ENCODE measurements around the gene HOXA10.

The HOXA10 gene

DNA sequence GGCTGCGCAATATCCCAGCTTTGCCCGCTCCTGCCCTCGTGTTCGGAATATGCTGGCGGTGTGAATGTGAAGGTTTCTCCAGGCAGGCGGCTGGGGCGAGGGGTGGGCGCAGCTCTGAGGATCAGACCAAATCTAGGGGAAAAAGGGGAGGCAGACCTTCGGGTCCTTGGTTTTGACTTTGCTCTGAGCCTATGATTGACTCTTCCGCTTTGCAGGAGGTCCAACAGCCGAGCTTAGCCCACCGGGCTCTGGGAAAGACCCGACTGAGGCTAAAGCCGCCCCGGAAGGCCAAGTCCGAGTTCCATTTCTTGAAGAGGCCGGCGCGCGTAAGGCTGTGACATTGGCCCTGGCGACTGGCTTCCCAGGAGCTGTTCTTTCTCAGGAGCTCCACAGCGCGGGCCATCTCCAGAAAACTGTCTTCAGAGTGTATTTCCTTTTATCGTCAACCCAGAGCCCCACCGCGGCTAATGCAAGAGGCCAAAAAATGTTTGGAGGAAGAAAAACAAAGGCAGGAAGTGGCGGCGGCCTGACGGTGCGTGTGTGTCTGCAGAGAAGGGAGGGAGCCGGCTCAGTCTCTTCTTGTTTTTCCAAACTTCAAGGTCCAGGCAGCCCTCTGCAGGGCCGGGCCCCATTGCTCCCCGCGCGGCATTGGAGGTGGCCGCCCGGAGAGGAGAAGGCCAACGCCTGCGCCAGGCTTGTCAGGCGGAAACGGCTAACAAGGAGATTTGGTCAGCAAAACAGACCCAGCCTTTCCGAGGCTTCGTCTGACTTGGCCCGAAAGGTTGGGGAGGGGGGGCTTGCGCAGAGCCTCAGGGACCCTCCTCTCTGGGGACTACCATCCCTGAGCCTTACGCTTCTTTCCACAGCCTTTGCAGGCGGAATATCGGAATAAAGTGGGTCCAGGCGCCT, 14.5 kb upstream of the HOXA10 start:
- TF ChIP-seq, protein P1, sequence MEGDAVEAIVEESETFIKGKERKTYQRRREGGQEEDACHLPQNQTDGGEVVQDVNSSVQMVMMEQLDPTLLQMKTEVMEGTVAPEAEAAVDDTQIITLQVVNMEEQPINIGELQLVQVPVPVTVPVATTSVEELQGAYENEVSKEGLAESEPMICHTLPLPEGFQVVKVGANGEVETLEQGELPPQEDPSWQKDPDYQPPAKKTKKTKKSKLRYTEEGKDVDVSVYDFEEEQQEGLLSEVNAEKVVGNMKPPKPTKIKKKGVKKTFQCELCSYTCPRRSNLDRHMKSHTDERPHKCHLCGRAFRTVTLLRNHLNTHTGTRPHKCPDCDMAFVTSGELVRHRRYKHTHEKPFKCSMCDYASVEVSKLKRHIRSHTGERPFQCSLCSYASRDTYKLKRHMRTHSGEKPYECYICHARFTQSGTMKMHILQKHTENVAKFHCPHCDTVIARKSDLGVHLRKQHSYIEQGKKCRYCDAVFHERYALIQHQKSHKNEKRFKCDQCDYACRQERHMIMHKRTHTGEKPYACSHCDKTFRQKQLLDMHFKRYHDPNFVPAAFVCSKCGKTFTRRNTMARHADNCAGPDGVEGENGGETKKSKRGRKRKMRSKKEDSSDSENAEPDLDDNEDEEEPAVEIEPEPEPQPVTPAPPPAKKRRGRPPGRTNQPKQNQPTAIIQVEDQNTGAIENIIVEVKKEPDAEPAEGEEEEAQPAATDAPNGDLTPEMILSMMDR (IDR thresholded peaks at IDR 0.05; ENCODE audit: extremely low read depth, missing control alignments) = no peak
- DNase-seq (ENCODE audit: low spot score) = no peak

DNA sequence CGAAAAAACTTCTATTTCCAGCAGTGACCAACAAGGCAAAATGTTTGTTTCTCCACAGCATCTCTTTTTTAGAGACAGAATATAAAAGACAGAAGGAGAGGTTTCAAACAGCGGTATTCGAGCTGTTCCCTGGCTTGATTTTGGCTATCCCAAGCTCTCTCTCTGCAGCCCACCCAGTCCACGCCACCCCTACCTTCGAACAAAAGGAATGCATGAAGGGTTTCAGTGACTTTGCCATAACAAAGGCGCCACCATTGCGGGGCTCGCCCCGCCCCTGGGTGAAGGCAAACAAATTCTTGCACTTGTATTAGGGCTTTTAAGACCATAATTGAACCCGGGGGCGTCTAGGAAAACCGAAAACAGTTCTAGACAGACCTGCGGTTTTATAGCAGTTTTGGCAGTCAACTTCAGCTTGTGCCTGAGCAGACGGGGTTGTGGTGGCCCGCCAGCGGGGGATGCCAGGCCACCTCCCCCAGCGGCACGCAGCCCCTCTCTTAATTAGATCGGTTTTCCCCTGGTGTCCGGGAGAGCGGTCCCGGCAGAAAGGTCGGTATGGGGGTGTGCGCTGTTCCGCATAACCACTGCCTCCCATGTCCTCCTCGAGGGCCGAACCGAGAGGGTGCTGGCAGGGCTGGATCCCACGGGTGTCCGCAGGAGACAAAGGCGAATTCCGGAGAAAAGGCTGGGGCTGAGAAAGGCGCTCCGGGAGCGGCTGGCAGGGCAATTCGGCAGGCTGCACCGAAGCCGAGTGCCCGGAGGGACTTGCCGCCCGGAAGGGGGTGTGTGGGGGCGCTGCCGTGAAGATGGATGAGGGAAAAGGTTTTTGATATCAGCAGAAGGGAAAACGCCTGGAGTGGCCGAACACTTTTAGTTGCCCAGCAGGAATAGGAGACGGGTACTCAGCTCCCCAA, 13.6 kb upstream of the HOXA10 start:
- no peak for DNase-seq (ENCODE audit: low spot score)

DNA sequence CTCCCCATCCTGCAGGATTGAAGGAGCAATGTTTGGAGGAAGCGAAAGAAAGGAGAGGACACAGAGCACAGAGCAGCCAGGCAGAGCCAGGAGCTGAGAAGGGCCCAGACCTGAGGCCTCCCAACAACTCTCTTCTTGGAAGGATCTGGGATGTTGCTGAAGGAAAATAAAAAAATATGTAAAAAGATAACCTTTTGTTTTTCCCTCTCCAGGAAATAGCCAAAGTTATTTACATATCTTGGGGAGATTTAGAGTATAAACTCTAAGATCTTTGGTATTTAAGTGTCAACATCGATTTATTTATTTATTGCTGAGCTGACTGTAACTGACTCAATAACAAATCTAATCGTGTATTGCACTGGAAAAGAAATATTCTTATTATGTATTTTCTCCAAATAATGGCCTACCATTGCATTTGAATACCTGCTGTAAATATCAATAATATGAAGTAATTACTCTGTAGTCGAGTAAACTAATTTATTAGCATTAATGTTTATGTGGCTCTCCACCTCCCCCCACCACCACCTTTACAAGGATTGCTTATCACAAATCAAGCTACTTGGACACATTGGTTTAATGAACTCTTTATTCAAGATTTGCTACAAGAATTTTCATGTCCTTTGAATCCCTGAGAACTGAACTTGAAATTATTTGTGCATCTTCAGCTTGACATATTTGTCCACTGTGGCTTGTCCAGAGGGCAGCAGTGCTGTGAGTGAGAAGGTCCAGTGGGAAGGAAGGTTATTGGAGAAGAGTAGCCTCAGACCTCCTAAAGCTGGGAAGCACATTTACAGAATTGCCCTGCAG, 12.8 kb upstream of the HOXA10 start:
- TF ChIP-seq, protein P1 (IDR thresholded peaks at IDR 0.05; ENCODE audit: extremely low read depth, missing control alignments) = no peak
- no peak for DNase-seq (ENCODE audit: low spot score)

More for the DNA sequence above, 13.6 kb upstream of the HOXA10 start:
- TF ChIP-seq, protein P1 (IDR thresholded peaks at IDR 0.05; ENCODE audit: extremely low read depth, missing control alignments) = no peak

GRCh38 chr7:27185854-27186667, 11.9 kb upstream of the HOXA10 start:
- DNase-seq (ENCODE audit: low spot score) = no peak

GRCh38 chr7:27185013-27185853, 11.1 kb upstream of the HOXA10 start, which contains the start of gene HOXA11:
Gene HOXA11, minus strand, starts transcription at chr7:27185232. Its CDS starts 88 bp downstream, at chr7:27185144.
- TF ChIP-seq, protein P1 (IDR thresholded peaks at IDR 0.05; ENCODE audit: extremely low read depth, missing control alignments) = no peak

More at GRCh38 chr7:27185854-27186667, 11.9 kb upstream of the HOXA10 start:
- TF ChIP-seq, protein P1 (IDR thresholded peaks at IDR 0.05; ENCODE audit: extremely low read depth, missing control alignments) = no peak

More at GRCh38 chr7:27185013-27185853, 11.1 kb upstream of the HOXA10 start, which contains the start of gene HOXA11:
- DNase-seq (ENCODE audit: low spot score) = no peak

Data from GM20000 (cell line).